ENCODE measurements around the gene RAB4A.

Gene RAB4A

DNA sequence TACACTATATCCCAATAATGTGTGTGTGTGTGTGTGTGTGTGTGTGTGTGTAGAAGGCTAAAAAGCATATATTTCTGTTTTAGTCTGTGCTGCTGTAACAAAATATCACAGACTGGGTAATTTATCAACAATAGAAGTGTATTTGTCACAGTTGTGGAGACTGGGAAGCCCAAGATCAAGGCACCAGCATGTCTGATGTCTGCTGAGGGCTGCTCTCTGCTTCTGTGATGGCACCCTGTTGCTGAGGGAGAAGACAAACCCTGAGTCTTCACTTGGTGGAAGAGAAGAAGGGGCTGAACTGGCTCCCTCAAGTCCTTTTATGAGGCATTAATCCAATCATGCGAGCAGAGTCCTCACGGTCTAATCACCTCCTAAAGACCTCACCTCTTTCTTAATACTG lies 23.0 kb upstream of the RAB4A start:
- no peak for FAIRE-seq

DNA sequence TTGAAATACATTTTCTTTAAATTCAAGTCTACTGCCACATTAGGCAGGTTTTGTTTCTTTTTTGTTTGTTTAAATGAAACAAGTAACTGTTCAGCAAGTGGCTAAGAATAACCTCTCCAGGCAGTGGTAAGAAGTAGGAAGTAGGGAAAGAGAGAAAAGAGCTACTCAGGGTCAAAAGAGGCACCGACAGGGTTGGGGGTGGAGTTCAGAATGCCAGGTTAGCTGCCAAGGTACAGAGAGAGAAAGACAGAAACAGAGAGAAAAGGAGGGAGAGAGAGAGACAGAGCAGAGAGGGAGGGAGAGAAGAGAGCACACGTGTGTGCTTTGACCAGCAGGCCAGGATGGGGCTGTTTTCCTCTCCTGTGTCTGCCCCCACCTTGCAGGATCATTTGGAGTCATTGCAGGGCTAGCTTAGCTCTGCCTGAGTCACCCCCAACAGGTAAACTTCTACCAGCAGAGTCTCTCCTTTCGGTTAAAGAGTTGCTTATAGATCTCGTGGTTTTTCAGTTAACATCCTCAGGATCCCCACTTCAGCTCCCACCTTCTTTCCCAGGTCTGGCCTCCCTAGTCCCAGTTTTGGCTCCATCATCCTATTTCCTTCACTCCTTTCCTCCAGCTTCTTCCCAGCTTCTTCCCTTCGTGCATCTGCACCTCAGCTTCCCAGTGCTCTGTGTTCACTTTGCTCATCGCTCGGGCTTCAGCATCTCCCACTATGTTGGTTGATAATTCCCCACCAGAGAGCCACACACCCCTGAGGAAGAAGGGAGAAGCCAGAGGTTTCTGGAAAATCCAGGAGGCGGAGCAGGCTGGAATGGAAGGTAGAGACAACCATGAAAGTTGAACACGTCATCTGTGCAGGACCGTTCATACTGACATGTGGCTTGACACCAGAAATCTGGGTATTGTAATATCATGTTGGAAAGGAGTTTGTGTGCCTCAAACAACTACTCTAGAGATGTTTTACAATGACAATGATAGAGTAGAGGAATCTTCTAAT lies 21.8 kb upstream of the RAB4A start:
- no peak for FAIRE-seq

DNA sequence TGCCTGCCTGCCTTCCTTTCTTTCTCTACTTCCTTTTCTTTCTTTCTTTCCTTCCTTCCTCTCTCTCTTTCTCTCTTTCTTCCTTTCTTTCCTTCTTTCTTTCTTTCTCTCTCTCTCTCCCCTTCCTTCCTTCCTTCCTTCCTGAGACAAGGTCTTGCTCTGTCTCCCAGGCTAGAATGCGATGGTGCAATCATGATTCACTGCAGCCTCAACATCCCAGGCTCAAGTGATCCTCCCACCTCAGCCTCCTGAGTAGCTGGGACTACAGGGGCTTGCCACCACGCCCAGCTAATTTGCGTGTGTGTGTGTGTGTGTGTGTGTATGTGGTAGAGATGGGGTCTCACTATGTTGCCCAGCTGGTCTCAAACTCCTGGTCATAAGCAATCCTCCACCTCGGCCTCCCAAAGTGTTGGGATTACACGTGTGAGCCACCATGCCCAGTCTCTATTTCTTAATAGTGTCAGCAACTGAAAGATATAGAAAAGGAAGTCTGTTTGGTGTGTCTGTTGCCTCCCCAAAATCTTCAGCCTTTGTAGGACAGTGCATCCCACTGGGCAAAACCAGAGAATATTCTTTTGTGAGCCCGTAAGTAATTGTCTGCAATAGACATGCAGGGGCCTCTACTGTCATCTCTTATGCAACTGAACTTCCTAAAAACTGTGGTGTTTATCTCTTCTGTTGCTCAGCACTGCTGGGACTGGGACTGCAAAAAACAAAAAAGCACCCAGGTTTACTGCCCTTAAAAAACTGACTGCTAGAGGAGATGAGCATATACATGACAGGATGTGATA lies 20.9 kb upstream of the RAB4A start:
- FAIRE-seq: no peak

DNA sequence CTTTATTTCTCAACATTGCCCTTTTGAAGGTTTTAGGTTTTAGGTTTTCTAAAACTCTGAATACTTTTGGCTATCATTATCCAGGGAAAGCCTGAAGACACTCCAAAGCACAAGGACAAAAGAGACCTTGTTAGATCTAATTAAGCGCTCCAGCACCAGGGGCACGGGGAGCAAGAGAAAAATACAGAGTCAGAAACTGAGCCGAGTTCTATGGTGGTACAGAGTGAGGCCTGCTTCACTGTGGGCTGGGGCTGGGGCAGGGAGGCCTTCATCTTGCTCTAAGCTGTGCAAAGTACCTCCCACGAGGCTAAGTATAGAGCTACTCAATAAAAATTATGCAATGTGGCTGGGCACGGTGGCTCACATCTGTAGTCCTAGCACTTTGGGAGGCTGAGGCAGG lies 19.7 kb upstream of the RAB4A start:
- FAIRE-seq: no peak

DNA sequence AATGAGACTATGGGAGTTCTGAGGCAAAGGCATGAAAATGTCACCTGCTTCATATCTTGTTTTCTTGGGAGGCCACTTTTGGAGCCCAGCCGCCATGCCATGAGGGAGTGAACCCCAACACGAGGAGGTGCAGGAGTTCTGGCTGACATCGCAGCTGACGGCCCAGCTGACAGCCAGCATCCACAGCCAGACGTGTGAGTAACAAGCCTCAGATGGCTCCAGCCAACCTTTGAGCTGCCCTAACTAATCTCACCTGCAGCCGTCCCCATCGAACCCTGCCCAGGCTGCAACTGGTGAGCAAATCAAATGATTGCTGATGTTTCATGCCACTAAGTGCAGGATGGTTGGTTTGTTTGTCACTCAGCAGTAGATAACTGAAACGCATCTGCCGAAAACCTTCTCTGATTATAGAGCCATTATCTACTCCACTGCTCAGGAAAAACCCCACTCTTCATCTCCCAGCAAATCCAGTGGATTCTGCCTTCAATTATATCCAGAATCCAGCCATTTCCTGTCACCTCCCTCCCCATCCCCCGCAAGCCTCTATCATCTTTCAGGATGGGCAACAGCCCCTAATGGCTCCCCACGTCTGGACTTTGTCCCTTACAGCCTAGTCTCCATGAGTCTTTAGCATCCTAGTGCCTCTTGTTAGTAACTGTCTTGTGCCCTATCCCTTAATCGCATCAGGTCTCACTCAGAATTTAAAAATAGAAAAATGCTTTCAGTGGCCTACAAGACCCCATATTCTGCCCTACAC lies 18.5 kb upstream of the RAB4A start:
- no peak for FAIRE-seq

DNA sequence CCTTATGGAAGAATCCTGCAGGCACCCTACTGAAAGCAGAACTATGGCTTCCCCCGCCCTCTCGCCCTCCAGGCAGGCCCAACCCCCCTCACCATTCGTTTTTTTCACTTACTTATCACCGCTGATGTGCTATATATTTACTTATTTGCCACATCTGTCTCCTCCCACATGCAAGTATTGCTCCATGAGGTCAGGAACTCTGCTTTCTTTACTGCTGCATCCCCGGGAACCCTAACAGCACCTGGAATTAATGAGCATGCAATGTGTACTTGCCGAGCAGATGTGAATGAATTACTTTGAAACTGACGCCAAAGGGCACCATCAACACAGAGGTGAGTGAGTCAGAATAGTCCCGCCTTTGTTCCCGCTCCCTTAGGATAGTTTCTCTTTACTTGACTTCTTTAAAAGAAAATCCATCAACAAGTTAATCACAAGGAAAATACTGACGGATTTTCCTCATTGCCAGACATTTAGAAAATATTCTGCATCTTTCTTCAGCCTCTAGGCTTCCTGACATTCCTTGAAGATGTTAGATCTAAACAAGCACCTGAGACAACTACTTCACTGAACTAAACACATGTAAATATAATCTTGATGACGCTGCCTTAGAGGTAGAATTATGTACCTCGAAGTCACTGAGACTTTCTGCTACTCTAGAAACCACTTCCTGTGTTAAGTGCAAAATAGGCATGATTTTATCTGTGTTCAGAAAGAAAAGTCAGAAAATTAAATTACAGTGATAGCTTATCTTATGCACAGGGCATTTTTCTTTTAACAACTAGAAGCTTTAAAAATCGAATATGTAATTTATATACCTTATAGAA lies 17.5 kb upstream of the RAB4A start:
- no peak for FAIRE-seq

DNA sequence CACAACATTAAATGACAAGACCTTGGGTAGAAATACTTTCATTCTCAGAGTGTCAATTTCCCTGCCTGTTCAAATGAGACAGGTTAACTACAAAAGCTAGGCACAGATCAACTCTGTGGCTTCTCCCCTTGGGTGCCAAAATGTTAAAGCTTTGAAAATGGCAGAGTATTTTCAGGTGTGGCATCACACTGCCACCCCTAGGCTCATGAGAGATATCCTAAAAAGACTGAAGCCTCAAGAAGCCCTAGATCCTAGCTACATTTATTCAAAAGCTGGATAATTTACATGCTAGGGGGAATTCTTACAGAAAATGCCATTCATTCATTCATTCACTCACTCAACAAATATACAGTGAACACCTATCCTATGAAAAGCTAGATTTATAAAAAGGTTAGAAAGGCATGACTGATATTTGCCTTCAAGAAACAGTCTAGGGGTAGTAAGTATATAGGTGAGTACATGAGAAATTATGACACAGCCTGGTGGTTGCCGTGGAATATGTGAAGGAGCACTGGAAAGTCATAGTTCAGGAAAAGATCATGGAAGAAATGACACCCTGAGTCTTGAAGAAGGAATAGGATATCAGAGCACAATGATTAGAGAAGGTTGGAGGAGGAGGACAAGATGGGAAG lies 15.9 kb upstream of the RAB4A start:
- FAIRE-seq: no peak

DNA sequence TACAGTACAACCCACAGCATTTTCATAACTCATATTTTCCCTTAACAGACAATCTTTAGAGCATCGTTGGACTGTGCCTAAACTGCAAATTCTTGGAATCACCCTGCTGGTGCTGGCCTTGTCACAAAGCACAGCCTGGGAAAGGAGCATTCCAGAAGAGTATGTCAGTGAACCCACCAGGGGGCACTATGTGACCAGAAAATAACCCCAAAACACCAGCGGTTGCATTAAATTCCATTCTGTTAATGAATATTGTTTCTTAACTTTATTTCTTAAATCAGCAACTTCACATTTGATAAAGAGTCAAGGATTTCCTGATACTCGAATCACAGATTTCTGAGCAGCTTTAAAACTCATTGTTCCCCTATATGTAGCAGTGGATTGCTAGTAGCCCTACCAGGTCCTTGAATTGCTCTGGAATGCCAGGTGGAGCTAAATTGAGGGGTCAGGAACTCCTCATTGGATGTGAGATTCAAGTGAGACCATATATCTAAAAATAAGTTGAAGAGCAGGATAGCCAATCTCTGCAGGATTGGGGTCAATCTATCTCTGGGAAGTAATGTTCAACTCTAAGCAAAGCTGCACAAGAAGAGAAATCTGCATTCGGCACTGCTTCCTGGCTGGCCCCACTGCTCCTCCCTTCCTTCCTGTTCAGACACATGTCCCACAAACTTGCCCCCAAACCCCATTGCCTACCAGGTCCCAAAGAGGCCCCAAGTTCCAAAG lies 12.7 kb upstream of the RAB4A start:
- peak; percentile 68 for FAIRE-seq

DNA sequence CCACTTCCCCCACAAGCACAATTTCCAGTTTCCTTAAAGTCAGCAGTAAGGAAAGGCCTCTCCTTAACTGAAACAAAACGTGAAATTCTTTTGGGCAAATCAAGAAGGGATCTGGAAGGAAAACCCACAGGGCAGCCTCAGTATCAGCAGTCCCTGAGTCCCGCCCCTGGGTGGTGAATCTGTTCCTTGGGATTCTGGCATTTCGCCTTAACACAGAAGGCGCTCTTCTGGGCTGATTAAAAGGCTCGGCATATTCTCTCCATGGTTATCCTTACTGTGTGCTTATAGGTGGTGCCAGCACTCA lies 12.2 kb upstream of the RAB4A start:
- FAIRE-seq: no peak

DNA sequence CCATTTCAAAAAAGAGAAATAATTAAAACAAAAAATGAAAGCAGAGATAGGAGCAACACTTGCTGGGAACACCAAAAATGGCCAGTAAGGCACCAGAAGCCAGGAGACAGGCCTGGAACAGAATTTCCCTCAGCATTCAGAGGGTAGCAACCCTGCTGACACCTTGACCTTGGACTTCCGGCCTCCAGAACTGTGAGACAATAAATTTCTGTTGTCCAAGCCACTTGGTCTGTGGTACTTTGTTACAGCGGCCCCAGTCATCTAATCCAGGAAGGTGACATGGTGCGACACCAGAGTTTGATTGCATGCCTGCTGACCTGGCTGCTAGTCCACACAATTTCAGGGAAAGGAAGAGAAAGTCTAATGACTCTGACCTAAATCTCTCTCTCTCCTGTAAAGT lies 10.6 kb upstream of the RAB4A start:
- no peak for FAIRE-seq

DNA sequence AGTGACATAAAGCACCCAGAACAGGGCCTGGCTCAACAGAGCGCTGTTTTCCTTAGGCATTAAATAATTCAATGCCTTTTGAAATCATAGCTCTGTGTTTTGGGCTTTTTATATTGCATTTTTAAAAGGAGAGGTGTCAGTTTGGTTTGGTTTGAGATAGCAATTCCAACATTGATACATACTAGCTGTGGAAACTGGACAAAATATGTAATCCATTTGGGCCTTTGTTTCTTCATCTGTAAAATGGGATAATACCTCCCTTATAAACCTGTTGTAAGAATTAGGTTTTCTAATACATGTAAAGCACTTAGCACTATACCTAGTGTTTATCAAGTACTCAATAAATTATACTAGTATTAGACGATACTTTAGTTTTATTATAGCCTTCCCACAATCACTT lies 8.7 kb upstream of the RAB4A start:
- FAIRE-seq: no peak

DNA sequence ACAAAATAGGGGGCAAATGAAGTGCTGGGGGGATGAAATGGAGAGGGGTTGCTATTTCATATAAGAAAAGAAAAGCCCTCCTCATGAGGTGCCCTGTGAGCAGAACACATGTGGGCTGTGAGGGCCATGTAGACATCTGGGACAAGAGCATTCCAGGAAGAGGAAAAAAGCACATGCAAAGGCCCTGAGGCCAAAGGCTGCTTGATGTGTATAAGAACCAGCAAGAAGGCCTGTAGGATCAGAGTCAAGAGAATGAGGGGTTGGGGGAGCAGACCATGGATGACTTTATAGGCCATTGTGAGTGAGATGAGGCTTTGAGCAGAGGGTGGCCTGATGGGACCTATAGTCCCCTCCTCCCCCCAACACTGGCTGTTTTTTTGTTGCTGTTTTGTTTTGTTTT lies 7.7 kb upstream of the RAB4A start:
- FAIRE-seq: no peak

DNA sequence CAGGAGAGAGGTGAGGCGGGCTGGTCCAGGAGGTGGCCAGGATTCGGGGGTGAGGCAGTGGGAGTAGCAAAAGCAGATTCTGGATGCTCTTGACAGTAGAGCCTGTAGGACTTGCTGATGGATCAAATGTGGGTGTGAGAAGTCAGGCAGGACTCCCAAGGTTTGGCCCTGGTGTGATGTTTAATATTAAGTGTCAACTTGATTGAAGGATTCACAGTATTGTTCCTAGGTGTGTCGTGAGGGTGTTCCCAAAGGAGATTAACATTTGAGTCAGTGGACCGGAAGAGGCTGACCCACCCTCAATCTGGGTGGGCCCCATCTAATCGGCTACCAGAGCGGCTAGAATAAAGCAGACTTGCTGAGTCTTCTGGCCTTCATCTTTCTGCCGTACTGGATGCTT lies 6.8 kb upstream of the RAB4A start:
- no peak for FAIRE-seq

DNA sequence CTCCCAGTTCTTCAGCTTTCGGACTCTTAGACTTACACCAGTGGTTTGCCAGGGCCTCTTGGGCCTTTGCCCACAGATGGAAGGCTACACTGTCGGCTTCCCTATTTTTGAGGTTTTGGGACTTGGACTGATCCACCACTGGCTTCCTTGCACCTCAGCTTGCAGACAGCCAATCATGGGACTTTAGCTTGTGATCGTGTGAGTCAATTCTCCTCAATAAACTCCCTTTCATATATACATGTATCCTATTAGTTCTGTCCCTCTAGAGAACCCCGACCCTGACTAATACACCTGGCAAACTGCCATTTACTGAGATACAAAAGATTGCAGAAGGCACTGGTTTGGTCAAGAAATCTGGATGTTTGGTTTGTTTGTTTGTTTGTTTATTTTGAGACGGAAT lies 6.4 kb upstream of the RAB4A start:
- FAIRE-seq: no peak

DNA sequence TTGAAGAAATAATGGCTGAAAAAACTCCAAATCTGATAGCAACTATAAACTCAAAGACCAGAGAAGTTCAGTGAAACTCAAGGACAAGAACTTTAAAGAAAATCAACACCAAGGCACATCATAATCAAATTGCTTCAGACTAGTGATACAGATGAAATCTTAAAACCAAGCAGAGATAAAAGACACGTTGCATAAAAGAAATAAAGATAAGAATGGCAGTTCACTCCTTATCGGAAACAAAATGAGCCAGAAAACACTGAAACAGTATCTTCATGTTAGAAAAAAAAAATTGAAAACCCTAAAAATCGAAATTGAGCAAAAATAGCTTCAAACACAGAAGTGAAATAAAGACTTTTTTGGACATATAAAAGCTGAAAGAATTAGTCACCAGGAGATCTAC lies 4.6 kb upstream of the RAB4A start:
- FAIRE-seq: no peak

DNA sequence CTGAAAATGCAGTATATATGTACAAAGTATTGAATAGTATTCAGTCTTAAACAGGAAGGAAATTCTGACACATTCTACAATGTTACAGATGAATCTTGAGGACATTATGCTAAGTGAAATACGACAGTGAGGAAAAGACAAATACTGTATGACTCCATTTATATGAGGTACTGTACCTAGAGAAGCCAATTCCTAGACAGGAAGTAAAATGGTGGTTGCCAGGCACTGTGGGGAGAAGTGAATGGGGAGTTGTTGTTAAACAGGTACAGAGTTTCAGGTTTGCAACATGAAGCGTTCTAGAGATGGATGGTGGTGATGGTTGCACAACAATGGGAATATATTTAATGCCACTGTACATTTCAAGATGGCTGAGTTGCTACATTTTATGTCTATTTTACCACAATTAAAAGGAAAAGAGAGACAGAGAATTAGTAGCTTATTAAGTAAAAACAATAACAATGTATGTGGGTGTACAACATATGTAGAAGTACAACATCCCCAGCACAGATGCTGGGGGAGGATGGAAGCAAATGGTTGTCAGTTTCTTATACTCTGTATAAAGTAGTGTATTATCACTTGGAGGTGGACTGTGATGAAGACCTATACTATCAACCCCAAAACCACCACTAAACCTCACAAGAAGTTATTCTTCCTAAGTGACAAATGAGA lies 3.9 kb upstream of the RAB4A start:
- no peak for FAIRE-seq

DNA sequence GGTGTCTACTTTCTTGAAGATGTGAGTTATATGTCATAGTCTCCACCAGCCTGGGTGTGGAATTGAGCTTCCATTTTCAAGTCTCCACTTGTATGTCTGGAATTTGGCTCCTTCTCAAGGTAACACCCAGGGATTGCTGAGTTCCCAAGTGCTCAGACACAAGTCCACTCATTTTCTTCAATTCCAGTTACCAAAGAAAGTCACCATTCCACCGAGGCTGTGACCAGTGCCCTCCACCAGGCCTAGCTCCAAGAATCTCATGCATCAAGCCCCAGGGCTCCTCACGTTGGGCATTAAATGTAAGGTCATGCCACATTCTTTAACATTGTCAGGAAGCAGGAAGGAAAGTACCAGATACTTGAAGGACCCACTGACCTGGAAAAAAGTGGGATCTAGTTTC lies 2.4 kb upstream of the RAB4A start:
- FAIRE-seq: no peak

DNA sequence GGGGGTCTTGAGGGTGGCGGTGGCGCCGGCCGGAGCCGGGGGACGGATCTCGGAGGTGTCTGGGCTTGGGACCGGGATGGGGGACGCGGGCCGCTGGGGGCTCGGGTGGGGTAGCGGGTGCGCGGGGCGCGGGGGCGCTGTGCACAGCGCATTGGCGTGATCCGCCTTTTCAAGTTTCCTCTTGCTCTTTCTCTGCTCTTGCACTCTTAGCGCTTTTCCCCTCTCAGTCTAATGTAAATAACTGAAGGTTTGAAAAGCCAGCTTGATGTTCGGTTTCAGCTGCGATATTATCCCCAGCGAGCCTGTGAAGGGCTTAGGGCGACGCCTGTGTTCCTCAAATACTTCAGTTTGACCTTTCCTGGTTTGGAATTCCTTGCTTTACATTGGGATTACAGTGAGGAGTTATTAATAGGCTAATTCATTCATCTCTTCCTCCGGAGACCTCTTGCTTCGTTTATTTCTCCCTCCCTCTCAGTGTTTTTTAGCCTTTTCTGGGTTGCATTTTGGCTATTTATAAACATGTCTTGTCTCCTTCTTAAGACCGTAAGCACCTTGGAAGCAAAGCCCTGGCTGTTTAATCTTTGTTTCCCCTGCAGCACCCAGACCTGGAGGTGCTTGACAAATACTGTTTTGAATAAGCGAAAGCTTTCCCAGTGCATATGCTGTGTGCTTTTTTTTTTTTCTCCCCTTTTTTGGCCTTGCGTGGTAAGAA lies 693 bp downstream of the RAB4A start:
- no peak for FAIRE-seq

DNA sequence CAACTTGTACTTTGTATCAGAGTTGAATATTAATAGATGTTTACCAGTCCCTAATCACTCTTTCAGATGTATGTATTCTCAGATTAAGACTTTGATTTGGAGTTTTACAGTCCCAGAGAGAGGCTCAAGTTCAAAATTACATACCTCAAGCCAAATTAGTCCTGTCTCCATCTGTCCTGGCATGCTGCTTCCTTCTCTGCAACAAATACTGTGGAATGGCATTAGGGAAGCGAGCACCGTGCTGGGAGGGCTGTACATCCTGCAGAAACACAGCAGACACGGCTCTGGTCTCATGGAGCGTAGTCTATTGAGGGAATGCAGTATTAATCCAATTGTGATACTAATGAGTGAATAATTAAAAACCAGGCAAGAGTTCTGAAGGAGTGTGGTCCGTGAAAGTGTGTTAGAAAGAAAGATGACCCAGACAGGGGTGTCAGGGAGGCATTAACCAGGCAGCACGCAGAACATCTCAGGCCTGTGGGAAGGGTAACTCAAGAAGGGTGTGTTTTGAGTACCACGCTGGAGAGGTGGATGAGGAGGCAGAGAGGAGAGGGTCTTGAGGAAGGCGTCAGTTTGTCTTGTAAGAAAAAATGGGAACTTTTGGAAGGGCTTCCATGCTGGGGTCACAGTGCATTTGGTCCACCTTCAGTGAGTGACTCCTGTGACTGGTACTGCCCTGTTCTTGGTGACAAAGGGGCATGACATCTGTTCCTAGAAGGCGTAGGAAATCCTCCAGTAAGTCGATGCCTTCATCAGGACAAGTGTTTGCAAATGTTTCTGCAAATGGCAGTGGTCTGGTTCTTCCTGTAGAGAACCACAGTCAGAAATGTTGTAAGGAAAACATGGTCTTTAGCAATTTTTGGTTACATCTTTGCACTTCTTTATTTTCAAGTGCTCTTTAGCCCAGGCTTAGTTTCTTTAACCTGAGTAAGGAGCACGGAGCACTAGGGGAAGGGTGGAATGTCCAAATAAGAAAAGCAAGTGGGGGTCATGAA lies 1.6 kb downstream of the RAB4A start:
- FAIRE-seq: no peak
